ENCODE measurements around the gene CKM.
A peak's percentile ranks its signal among the peaks of the same experiment; 100 is the strongest.

The CKM gene

GRCh38 chr19:45322744-45323281 lies at the start of gene CKM:
Gene CKM, minus strand, starts transcription at chr19:45322875. Its CDS starts 3,162 bp downstream, at chr19:45319713.
- no peak for DNase-seq

- DNase-seq = peak; percentile 95
Measured at GRCh38 chr19:45370410-45371204, 47.9 kb upstream of the CKM start, which contains the start of gene ERCC2. Gene ERCC2, minus strand, starts transcription at chr19:45370573. Its CDS starts 33 bp downstream, at chr19:45370540.

GRCh38 chr19:45368737-45369340 lies 46.2 kb upstream of the CKM start:
- DNase-seq = no peak

GRCh38 chr19:45368127-45368526 lies 45.5 kb upstream of the CKM start:
- no peak for DNase-seq

GRCh38 chr19:45364696-45365095 lies 42.0 kb upstream of the CKM start:
- no peak for DNase-seq

GRCh38 chr19:45363861-45364459 lies 41.3 kb upstream of the CKM start:
- DNase-seq = no peak

- no peak for DNase-seq
Measured at GRCh38 chr19:45362291-45362690, 39.6 kb upstream of the CKM start.

GRCh38 chr19:45361608-45362007 lies 38.9 kb upstream of the CKM start:
- no peak for DNase-seq

- DNase-seq = no peak
Measured at GRCh38 chr19:45358213-45358792, 35.6 kb upstream of the CKM start.

- DNase-seq = no peak
Measured at GRCh38 chr19:45357445-45357783, 34.7 kb upstream of the CKM start.

GRCh38 chr19:45356760-45357444 lies 34.2 kb upstream of the CKM start:
- DNase-seq = no peak

- DNase-seq = no peak
Measured at GRCh38 chr19:45355910-45356309, 33.2 kb upstream of the CKM start.

GRCh38 chr19:45355402-45355801 lies 32.7 kb upstream of the CKM start:
- no peak for DNase-seq

GRCh38 chr19:45354241-45354842 lies 31.7 kb upstream of the CKM start:
- no peak for DNase-seq

GRCh38 chr19:45352914-45353796 lies 30.5 kb upstream of the CKM start:
- DNase-seq = no peak

- DNase-seq = no peak
Measured at GRCh38 chr19:45352471-45352870, 29.8 kb upstream of the CKM start.

- DNase-seq = no peak
Measured at GRCh38 chr19:45352062-45352461, 29.4 kb upstream of the CKM start.

- no peak for DNase-seq
Measured at GRCh38 chr19:45351401-45351952, 28.8 kb upstream of the CKM start.

GRCh38 chr19:45350477-45351058 lies 27.9 kb upstream of the CKM start:
- no peak for DNase-seq

- DNase-seq = no peak
Measured at GRCh38 chr19:45349430-45349941, 26.8 kb upstream of the CKM start.

- no peak for DNase-seq
Measured at GRCh38 chr19:45349126-45349415, 26.4 kb upstream of the CKM start.

Measured in DMS79 (cell line).